T-helper 22 cell (primary cell): Measurements from ENCODE around the gene NEUROD1.
A peak's percentile ranks its signal among the peaks of the same experiment; 100 is the strongest.
"Not testable (repeated sequence)": the region's sequence is repeated elsewhere in the genome, so short reads cannot be mapped to it uniquely, and the experiment has no call there.

ENCODE experiments used
- DNase-seq: peaks from one replicate; pipeline ENCODE4 v3.0.0-alpha.2; 2020; ENCODE audit warnings: low read depth

The NEUROD1 gene

GRCh38 chr2:181680055-181680936 is at the start of gene NEUROD1:
TSS of gene NEUROD1 (minus strand) at chr2:181680517. CDS start at chr2:181678860, 1,657 bp downstream.
- DNase-seq: no peak

GRCh38 chr2:181725476-181725875 is 45.2 kb upstream of the NEUROD1 start:
- no peak for DNase-seq

- no peak for DNase-seq
Observed at GRCh38 chr2:181724662-181725061, 44.3 kb upstream of the NEUROD1 start.

- DNase-seq: no peak
Observed at GRCh38 chr2:181723731-181724130, 43.4 kb upstream of the NEUROD1 start.

- peak; percentile 2 for DNase-seq
Observed at GRCh38 chr2:181715033-181715630, 34.8 kb upstream of the NEUROD1 start.

- not testable (repeated sequence) for DNase-seq
Observed at GRCh38 chr2:181711051-181711450, 30.7 kb upstream of the NEUROD1 start.

- not testable (repeated sequence) for DNase-seq
Observed at GRCh38 chr2:181702519-181702918, 22.2 kb upstream of the NEUROD1 start.

- no peak for DNase-seq
Observed at GRCh38 chr2:181698223-181698622, 17.9 kb upstream of the NEUROD1 start.

GRCh38 chr2:181697571-181697970 is 17.3 kb upstream of the NEUROD1 start:
- DNase-seq: no peak

- no peak for DNase-seq
Observed at GRCh38 chr2:181697126-181697525, 16.8 kb upstream of the NEUROD1 start.

- DNase-seq: no peak
Observed at GRCh38 chr2:181694271-181694670, 14.0 kb upstream of the NEUROD1 start.

- no peak for DNase-seq
Observed at GRCh38 chr2:181690860-181691259, 10.5 kb upstream of the NEUROD1 start.

- DNase-seq: no peak
Observed at GRCh38 chr2:181686576-181687185, 6.4 kb upstream of the NEUROD1 start.

- no peak for DNase-seq
Observed at GRCh38 chr2:181685150-181685688, 4.9 kb upstream of the NEUROD1 start.

GRCh38 chr2:181684454-181685149 is 4.3 kb upstream of the NEUROD1 start:
- no peak for DNase-seq

GRCh38 chr2:181683518-181684453 is 3.5 kb upstream of the NEUROD1 start:
- DNase-seq: no peak

- DNase-seq: no peak
Observed at GRCh38 chr2:181682795-181683517, 2.6 kb upstream of the NEUROD1 start.

- no peak for DNase-seq
Observed at GRCh38 chr2:181682026-181682789, 1.9 kb upstream of the NEUROD1 start.
